Measurements from ENCODE around the gene FATE1.

The FATE1 gene

DNA sequence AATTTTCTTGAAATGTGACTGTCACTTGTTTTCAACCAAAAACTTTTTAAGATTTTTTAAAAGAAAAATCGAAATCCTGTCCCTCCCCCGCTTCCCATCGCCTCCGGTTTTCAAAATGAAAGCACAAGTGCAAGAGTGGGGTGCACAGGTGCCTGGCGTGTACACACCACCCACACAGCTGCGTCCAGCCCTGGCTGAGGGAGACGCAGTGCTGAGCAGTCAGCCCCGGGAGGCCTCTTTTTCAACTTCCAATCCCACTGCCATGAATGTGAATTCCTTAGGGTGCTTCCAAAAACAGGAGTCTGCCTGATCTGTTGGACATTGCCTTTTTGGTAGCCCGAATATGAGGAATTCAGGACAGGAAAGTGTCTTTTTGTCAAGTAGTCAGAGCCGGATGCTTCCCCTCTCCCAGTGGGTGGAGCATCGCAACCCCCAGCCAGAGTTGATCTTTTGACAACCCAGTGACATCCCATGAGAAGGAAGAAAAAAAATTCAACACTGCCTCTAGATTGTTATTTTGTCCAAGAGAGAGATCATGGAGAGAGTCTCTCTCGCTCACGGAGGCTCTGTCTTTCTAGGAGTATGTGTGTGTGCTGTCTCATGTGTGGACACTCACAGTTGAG is 11.7 kb upstream of the FATE1 start:
- DNase-seq = no peak

DNA sequence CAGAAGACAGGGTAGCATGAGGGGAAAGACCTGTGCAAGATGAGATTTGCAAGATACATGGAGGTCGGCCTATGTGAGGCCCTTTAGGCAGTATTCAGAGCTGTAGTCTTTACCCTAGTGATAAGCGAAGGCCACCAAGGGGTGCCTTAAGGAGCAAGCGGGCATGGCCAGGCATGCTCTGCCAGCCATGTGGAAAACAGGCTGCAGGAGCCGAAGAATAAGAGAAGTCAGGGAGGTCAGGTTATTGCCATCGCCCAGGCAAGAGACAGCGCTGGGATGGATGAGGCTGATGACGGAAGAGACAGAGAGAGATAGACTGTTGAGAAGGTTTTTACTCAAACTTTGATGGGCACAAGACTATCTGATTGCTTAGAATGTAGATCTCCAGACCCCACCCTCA is 7.0 kb upstream of the FATE1 start:
- DNase-seq = no peak

DNA sequence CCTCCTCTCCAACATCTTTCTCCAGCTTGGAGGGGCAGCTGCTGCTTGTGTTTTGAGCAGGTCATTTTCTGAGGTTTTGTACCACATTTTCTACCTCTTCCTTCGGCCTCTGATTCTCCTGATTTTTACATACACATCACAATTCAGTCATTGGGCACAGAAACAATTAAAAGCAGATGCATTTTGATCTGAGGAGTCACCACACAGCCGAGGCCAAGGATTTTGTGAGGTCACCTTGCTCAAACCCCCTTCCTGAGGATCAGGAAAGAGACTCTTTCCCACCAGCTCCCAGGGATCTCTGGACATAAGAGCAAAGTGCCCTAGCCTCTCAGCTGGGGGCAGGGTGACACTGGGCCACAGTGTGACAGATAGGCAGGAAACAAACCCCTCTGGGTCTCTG is 5.4 kb upstream of the FATE1 start:
- DNase-seq = no peak

DNA sequence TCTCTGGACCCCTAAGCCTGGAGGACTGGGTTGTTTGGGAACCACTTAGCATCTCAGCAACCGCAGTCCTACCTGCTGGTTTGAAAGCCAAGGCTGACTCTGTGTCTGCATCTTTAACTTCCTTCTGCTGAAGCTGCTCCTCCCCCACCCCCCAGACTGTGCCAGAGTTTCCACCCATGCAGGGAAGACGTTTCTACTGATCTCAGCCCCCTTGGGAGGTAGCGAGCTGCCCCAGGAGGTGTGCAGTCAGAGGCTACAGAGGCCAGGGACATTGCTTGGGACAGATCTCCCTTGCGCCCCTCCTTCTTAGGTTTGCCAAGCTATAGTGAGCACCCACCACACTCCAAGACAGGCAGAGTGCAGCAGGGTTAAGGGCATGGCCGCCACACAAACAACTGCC is 4.7 kb upstream of the FATE1 start:
- no peak for DNase-seq

DNA sequence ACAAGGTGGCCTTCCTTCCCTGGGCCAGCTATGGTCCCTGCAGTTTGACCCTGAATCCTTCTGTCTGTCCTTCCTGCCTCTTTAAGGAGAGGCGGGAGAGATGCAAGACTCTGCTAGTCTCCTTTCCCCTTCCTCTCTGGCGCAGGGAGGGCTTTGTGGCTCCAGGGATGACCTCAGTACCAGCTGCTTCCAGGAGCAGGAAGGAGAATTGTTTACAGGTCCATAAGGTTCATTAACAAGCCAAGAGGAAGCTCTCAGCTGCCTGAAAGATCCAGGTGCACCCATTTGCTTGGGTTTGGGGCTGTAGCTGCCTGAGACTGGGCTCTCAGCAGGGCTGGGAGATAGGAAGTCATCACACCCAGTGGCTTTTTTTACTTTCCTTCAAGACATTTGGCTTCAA is 4.0 kb upstream of the FATE1 start:
- DNase-seq = no peak

DNA sequence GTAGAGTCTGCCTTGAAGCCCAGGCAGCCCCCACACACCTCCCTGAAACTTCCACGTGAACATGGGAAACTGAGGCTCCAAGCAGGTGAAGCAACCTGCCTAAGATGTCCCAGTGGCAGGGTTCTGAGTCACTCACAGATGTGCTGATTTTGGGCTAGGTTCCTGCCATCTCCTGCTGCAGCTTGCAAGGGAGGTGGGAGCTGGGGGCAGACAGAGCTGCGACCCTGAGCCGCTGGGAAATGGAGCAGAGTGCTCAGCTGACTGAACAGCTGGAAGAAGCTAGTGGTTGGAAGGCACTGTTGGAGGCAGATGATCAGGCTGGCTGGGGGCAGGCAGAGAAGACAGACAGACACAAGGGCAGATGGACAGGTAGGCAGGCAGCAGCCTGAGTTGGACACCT is 3.6 kb upstream of the FATE1 start:
- DNase-seq = no peak

DNA sequence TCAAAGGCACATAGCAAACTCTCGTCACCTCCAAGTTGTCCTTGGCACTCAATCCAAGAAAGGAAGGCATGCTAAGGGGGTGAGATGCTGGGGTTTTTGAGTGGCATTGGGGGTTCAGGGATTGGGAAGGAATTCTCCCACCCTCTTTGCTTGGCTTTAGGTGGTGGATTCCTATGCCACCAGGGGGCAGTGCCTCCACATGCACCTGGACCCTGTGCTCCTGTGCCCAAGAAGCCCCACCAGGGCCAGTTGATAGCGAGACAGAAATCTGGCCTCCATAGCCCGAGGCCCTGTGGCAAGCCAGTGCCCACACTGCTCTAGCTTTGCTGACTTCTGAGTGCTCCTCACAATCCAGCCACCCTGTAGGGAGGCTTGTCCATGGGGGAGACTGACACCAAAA is 2.0 kb upstream of the FATE1 start:
- no peak for DNase-seq

DNA sequence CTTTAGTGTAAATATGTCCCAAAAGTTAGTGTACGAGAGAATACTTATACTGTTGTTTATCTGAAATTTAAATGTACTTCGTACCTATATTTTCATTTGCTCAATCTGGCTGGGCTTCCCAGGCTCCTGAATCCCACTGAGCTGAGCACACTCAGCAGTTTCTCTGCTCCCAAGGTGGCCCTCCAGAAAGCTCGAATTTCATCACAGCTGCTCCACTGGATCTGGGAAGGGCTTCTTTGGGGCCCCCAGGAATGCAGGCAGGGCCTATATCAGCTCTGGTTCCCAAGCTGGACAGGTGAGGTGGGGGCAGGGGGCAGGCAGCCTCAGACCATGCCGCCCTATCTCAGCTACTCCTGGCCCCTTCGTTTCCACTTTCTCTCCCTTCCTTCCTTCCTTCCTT is 1.5 kb upstream of the FATE1 start:
- no peak for DNase-seq

DNA sequence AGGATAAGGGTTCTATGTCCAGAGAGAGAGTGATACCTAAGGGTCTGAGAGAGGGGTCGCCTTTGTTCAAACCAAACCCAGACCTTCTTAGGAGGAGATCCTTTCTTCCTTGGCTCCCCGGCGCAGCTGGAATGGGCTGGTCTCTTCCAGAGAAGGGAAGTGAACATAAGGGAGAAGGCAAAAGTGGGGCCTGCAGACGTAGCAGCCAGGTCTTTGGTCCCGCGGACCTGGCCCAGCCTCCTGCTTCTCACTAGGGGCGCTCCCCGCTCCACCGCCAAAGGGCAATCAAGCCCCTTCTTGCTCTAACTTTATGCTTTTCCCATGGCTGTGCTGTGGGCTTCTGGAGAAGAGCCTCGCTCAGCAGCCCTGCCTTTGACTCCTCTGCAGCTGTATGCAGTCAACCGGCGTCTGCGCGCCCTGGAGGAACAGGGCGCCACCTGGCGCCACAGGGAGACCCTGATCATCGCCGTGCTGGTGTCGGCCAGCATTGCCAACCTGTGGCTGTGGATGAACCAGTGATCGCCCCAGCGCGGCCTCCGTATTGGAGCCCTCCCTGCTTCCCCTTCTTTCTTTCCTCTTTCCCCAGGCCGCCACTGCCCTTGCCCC is 6.5 kb downstream of the FATE1 start:
- DNase-seq = no peak

DNA sequence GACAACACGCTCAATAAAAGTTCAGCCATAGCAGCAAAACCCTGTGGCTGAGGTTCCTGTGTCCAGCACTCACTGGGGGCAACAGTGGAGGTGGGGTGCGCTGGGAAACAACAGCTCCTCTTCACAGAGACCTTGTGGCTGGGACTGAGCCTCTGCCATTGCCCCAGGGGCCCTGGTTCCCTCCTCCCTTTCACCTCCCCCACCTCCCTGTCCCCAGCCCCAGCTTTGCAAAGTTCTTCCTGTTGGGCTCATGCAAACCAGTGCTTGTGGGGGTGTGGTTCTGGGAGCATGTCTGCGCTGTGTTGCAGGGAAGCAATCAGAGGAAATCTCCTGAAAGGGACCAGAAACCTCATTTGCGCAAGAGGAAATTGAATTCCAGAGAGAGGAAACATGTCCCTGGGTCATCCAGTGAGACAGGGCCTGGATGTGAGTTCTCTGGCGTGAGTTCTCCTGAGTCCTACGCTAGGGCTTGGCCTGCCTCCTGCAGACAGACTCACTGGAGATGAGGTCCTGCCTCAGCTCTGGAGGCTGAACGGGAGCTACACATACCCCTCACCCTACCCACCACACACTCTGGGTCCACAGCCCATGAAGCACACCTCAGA is 7.4 kb downstream of the FATE1 start:
- no peak for DNase-seq

DNA sequence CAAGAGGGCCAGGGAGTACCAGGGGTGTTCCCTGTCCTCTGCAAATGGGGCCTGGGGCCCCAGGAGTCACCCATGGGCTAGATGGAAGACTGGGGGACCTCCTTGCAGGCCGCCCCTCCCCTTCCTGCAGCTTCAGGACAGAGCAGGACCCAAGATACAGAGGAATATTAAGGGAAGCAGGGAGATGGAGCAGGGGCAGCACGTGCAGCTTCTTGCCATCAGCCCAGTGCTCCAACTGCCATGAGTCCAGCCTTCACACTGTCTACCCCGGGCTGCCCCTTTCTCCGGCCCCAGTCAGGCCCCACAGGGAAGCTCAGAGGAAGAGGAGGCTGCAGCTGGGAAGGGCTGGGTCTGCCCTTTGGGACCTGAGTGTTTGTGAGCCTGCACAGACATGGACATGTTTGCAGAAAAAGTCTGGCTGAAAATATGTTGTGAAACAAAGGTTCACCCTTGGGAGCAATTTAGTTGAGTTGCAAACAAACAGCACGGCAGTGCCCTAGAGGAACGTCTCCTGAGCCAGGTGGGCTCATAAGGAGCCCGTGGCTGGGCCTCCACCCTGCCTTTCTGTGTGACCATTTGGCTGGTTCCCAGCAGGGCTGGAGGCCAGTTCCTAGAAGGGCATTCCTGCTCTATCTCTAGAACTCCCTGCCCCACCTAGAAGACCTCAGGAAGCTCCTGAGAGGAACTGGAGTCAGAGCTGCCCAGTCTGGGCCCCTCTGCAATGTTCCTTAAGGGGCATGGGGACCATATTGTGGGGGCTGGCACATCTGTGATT is 8.9 kb downstream of the FATE1 start:
- DNase-seq = no peak

DNA sequence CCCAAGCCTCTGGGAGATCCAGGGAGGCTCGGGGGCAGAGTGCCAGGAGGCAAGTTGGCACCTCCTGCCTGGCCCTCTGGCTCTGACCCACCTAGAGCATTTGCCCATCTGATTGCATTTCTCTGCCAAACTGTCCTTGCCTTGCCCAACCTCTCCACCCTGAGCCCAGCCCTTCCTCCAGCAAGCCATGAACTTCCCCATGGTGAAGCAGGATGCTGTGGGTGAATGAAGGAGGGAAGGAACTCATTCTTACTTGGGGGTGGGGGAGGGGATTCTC is 9.4 kb downstream of the FATE1 start:
- no peak for DNase-seq

DNA sequence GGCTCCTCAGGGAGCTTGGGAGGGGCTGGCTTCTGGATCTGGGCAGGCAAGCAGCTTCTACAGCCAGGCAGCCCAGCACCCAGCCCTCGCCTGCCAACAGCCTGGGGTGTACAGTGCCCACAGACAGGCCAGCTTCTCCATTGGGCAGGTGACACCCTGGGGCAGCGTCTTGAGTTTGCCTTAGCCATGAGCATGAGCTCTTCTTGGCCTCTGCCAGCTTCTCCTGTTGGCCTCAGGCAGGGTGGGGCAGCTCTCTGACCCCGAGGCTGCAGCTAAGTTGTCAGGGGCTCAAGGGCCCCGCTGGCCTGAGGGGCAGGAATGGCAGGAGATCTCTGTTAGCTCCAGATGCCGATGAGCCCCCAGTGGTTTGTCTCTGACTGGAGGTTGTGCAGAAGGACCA is 10.9 kb downstream of the FATE1 start:
- DNase-seq = no peak

DNA sequence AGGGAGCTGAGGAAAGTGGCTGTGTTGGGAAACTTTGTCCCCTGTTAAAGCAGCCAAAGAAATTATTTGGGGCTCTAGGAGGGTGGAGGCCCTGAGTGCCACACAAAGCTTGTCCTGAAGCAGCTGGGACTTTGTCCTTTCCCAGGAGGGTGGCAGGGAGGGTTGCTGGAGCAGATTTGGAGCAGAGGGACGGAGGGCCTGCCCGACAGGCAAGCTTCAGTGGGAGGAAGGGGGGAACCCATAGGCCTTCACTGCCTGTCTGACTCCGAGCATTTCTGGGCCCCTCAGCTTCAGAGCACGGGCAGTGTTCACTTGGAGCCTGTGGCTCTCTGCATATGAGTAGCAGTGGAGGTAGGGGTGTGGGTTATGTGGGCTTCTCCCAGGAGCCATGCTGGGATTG is 11.5 kb downstream of the FATE1 start:
- no peak for DNase-seq

DNA sequence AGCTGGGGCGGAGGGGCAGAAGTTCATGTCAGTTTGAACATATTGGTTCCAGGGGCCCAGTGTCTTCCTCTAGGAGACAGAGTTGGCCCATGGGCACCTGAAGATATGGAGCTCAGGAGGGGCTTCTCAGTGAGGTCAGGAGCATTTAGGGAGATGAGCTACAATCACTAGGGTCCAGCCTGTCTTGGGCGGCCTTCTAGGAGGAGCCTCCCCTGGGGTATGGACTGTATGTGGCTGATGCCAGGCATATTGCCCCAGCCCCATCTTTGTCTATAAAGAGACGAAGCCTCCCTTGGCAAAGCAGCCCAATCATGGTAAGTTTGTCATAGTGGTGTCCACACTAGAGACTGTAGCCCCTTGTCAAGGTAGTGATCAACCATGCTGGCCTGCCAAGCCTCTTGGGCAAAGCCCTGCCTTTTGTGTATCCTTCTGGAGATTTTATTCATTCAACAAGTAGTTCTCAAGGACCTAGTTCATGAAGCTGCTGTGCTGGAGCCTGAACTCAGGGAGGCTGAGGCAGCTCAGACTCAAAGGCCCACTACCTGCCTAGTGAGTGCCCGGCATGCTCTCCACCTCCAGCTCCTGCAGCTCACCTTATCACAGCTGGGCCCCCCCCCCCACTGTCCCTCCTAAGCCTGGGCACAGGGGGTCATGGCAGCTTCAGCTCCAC is 13.4 kb downstream of the FATE1 start:
- DNase-seq = no peak

DNA sequence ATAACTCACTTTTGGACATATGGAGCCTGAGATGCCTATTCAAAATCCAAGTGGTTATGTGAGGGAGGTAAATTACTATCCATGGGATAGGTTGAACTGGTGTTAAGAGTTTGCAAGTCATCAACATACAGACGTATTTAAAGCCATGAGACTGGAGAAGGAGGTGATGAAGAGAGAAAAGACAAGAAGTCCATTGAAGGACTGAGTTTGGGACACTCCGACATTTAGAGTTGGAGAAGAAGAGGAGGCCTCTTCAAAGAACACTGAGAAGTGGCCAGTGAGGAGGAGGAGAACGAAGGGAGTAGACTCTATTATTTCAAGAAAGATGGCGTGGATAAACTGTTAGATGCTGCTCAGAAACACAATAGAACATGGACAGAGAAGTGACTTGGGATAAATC is 18.6 kb downstream of the FATE1 start, which contains the start of gene CNGA2:
CNGA2 (plus strand) TSS at position 301 of the 400 bp plus-strand sequence. CDS start 3,738 bp downstream, outside the sequence.
- no peak for DNase-seq

DNA sequence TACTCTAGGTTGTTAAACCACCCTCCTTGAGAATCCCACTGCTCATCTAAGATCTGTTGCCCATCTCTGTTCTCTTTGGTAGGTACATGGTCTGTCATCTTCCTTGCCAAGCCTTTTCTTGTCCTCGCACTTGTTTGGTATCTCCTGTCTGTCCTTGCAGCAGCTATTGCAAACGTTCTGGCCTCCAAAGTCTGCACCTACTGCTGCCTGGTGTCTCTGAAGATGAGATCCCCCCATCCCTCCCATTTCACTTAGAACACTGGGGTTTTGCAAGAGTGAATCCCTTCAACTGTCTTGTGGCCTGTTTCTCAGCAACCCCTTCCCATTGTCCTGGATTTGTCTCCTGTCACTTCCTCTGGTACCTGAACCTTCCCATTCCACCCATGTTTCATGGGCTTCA is 19.4 kb downstream of the FATE1 start:
- DNase-seq = no peak

DNA sequence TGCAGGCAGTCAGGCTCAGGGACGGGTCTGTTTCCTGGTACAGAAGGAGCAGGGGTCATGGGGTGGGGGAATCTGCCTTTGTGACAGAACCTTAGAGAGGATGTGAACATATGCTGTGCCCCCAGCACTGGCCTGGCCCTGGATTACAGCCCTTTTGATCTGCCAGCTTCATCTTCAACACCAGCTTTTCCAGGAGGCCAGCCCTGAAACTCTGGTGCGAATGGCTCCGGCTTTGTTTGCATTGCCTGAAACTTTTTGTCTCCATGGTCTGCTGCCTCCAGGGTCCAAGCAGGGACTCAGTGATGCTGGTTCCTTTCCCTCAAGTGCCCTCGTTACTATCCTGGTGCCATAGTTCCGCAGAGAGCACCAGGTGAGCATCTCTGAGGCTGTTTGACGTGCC is 20.9 kb downstream of the FATE1 start:
- no peak for DNase-seq

DNA sequence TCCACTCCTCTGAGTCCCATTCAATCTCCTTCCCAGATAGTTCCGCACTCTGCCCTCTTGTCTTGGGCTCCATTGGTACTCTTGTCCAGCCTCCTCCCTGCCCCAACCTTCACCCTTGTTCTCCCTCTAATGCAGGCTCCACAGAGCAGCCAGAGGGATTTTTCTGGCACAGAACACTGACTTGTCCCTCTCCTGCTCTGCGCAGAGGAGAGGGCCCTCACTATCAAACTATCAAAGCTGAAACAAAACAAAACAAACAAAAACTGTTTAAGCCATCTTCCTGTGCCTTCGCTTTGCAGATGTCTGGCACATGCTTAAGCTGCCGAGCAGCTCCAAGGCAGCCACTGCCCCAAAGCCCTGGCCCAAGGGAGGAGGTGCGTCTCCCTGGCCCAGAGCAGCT is 21.7 kb downstream of the FATE1 start:
- DNase-seq = no peak

DNA sequence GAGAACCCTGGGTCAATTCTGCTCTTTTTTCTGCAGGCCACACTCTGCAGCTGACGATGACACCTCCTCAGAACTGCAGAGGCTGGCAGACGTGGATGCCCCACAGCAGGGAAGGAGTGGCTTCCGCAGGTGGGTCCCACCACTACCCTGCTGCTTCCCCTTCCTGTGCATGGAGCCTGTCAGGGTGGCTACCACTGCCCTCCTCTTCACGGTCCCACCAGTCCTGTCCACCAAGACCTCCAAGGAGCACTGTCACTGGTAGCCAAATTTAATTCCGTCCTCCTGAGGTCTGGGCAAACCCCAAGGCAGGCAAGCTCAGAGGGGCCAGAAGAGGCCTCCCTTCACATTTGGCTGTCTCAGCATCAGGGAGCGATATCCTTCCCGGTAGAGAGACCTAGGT is 22.9 kb downstream of the FATE1 start:
- DNase-seq = no peak

DNA sequence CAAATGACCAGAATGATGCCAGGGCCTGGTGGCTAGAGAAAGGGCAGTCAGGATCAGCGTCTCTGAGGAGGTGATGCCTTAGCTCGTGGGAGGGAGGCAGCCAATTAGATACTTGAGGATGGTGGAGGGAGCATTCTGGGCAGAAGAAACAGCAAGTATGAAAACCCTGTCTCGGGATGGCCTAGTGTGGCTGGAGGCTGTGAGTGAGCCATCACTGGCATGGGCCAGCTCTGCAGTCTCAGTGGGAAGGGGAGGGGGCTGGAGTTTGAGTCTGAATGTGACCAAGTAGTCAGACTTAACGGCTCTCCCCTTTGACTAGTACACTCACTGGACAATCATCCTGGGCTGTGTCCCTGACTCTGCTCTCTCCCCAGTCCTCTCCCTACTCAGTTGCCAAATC is 25.8 kb downstream of the FATE1 start:
- DNase-seq = no peak

DNA sequence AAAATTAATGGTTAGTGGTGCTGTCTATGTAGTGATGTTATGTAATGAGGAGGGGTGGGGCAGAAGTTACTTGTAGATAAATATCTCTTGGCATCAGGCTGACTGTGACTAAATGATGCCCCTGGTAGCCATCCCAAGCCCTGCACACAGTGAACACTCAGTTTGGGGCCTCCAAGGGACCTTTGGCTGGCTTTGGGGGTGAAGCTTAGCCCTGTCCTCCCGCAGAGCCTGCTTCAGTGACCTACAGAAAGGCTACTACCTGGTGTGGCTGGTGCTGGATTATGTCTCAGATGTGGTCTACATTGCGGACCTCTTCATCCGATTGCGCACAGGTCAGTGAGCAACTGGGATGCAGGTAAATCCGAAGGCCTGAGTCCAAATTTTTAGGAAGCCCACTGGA is 26.5 kb downstream of the FATE1 start:
- no peak for DNase-seq

DNA sequence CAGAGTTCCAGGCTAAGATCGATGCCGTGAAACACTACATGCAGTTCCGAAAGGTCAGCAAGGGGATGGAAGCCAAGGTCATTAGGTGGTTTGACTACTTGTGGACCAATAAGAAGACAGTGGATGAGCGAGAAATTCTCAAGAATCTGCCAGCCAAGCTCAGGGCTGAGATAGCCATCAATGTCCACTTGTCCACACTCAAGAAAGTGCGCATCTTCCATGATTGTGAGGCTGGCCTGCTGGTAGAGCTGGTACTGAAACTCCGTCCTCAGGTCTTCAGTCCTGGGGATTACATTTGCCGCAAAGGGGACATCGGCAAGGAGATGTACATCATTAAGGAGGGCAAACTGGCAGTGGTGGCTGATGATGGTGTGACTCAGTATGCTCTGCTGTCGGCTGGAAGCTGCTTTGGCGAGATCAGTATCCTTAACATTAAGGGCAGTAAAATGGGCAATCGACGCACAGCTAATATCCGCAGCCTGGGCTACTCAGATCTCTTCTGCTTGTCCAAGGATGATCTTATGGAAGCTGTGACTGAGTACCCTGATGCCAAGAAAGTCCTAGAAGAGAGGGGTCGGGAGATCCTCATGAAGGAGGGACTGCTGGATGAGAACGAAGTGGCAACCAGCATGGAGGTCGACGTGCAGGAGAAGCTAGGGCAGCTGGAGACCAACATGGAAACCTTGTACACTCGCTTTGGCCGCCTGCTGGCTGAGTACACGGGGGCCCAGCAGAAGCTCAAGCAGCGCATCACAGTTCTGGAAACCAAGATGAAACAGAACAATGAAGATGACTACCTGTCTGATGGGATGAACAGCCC is 28.0 kb downstream of the FATE1 start:
- DNase-seq = no peak

Measured in NCI-H1436 treated with DMSO at 0.1 percent for 48 hours (cell line).